GM21737 (cell line): ENCODE results near the gene EHBP1.
"Not testable (repeated sequence)": the region's sequence is repeated elsewhere in the genome, so short reads cannot be mapped to it uniquely, and the experiment has no call there.

Source experiments
- ATAC-seq: cut with Tn5 transposase; IDR thresholded peaks from one replicate; pipeline ENCODE4 v1.9.1; 2021; ENCODE audit warnings: mild to moderate bottlenecking, moderate library complexity; ENCODE audit not compliant: unreplicated experiment

Gene EHBP1

GRCh38 chr2:63003351-63003750 is 297.8 kb downstream of the EHBP1 start:
- ATAC-seq, result no peak

DNA sequence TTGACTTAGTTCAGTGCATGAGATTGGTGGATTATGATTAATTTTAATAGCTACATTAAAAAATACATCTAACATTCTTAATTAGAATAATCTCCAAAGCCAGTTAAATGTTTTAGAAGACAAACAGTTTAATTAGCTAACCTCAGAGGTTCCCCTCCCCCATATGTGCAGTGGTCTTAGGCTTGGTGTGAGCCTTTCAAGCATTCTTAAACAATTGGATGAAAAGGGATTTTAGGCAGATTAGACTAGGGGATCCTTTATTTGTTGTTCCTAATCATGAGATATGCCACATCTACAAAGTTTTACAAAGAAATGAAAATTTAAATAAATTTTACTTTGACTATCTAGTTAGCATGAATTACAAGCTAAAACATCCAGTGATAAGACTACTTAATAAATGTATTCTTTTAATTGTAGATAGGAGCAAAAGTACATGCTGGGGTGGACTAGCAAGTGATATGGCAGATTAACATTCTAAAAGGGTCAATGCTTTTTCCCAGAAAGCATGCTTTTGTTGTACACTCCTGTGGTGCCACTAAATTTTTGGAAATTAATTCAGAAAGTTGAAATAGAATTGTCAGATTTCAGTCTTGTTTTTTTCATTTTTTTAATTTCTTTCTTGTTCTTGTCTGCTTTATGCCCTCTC is 302.4 kb downstream of the EHBP1 start:
- no peak for ATAC-seq

- ATAC-seq, result no peak
Observed at GRCh38 chr2:63008838-63009237, 303.3 kb downstream of the EHBP1 start.

GRCh38 chr2:63009490-63009889 is 304.0 kb downstream of the EHBP1 start:
- no peak for ATAC-seq

DNA sequence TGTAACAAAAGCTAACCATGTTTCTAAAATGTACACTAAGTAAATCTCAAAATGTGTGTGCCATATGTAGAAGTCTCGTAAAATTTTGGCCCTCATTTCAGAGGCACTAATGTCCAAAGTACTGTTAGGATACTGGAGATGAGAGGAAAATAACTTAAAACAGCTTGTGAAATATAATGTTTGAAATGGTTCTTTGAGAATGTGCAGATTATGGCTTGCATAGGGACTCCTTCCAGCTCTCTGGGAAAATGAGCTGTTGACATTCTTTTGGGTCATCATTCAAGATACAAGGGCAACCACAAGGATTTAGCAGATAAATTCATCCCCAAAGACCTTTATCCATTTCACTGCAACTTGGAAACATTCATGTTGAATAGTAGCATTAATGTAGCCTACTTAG is 307.0 kb downstream of the EHBP1 start:
- no peak for ATAC-seq

DNA sequence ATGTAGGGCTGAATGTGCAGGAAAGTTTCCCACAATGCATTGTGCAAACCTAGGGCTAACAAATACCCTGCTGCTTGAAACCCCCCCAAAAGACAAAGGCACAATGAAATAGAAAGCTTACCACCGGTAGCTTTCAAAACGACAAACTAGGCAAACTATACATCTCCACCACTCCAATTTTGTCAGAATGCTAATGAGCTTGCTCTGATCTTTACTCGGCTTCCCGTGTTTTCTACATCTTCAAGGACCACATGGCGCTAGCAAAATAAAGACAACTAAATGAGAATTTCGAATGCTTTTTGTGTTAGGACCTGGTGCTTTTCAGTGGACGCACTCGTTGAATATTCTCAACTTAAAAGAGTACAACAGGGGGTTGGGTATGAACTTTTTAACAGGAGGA is 307.9 kb downstream of the EHBP1 start:
- ATAC-seq, result no peak

DNA sequence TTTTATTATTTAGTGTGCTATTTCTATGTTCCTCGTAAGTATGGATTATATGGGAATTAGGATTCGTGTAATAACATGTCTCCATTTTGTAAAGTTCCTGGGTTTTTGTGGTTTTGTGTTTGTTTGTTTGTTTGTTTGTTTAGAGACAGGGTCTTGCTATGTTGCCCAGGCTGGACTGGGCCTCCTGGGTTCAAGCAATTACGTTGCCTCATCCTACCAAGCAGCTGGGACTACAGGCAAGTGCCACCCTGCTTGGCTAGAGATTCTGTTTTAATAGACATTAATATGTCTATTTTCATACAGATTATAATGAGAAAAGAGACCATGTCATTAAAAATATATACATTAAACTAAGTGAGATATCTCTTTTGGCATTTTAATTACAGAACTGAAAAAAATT is 309.9 kb downstream of the EHBP1 start:
- no peak for ATAC-seq

GRCh38 chr2:63018439-63018838 is 312.9 kb downstream of the EHBP1 start:
- no peak for ATAC-seq

DNA sequence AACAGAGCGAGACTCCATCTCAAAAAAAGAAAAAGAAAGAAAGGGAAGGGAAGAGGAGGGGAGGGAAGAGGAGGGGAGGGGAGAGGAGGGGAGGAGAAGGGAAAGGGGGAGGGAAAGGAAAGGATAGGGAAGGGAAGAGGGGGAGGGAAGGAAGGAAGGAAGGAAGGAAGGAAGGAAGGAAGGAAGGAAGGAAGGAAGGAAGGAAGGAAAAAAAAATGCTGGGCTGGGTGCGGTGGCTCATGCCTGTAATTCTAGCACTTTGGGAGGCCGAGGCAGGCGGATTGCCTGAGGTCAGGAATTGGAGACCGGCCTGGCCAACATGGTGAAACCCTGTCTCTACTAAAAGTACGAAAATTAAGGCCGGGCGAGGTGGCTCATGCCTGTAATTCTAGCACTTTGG is 314.2 kb downstream of the EHBP1 start:
- ATAC-seq, result not testable (repeated sequence)

DNA sequence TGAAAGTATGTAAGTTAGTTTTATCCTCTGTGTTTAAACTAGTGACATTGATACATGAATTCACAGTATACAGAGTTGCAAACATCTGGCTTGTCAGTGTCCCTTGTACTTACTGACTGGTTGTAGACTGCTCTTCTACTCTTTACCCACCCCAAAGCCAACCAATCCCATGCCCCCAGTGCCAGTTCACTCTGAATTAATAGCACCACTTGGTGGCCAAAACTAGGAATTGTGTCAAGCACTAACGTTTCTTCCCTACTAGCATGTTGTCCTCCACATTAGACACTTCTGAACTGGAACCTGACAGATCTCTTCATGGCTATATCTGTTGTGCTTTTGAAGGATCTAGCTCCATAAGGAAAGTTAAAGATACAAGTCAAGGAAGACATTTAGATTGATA is 317.9 kb downstream of the EHBP1 start:
- ATAC-seq, result no peak

DNA sequence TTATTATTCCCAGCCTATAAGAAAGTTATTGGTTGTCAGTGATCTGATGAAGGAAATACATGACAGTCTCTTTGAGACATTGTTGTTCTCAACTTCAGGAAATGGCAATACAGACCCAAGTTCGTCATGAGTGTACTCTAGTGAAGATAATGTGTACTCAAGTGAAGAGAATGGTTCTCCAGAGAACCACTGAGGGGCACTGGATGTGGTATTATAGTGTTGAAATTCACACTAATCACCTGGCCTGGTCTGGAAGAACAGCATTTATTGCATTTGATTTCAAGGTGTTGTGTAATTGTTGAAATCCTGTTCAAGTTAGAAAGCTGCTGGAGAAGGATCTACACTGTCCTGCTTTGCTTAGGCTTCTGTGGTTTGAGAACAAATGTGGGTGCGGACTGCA is 321.7 kb downstream of the EHBP1 start:
- ATAC-seq, result no peak

- no peak for ATAC-seq
Observed at GRCh38 chr2:63029058-63029457, 323.5 kb downstream of the EHBP1 start.

DNA sequence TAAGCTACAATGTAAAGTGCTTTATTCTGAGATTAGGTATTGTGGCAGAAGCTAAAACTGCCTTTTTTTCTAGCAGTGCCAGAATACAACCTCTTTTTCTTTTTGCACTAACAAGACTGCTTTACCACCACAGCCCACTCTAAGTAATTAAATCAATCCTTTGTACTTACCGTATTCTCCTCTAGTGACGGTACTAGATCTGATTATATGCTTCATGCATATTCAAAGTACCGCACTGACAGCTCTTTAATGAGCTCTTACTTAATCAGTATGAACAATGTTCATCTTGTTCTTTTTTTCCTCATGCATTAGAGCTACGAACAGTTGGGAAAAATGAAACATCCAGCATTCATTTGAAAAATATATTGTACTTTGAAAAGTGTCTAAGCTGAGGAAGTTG is 329.0 kb downstream of the EHBP1 start:
- ATAC-seq, result no peak

DNA sequence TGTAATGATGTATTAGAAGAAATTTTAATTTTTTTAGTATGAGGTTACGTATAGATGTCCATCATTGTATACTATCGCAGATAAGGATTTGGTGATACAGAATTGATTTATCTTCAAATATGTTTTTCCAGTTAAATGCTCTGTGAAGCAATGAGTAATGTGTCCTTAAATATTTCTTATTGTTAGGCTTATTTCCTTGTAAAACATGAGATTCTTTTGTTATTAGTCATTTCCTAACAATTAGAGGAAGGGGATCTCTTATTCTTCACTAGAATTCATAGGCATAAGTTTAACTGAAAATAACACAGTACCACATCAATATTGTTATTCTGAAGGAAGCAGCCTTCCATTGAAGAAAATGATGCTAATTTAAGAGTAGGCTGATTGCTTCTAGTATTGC is 329.7 kb downstream of the EHBP1 start:
- ATAC-seq, result no peak

DNA sequence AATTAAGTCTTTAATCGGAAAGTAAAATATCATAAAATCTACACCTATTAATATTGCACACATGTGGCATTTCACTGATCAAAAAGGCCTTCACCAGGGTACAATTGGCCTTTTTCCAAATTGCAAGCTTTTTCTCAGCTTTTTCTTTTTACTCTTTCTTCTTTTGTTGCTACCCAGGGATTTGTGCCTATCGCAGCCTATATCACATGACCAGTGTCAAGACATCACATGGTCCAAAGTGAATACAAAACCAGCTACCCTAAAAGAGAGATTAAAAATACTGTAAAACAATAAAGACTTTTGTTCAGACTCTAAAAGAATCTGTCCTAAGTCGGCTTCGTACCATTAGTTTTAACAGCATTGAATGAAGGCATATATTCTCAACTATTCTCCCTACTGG is 330.1 kb downstream of the EHBP1 start:
- no peak for ATAC-seq

- no peak for ATAC-seq
Observed at GRCh38 chr2:63038034-63038433, 332.5 kb downstream of the EHBP1 start.

DNA sequence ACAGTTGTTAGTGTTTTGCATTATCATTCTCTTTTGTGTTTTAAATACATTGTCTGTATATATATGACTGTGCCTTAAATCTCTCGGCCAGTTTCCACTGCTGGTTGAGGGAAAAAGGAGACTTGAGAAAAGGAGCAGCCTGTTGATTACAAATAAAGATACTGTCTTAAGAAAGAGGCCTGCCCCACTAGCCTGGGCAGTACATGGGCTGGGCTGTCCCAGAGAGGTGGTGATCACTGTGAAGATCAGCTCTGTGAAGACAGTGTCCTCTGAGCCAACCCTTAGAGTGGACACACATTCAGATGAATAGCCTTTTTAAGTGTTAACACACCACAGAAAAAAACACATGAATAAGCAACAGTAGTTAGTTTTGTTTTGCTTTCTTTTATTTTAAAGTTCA is 335.1 kb downstream of the EHBP1 start:
- no peak for ATAC-seq

DNA sequence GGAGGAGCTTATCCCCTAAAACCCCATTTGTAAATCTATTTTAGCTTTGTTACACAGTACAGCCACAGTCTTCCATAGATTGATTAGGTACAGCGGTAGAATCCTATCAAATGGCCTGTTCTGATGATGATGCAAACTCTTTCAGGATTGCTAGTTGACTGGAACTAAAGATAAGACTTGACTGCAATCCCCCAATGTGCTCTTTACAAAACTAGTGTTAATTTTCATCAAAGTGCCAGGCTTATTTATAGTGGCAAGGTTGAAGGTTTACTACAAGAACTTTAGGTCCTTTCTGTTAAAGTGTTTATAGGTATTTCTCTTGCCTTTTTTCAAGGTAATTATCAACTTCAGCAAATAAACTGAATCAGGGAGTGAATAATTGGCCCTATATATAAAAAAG is 336.1 kb downstream of the EHBP1 start:
- ATAC-seq, result no peak

- ATAC-seq, result no peak
Observed at GRCh38 chr2:63044362-63045327, 339.1 kb downstream of the EHBP1 start.

DNA sequence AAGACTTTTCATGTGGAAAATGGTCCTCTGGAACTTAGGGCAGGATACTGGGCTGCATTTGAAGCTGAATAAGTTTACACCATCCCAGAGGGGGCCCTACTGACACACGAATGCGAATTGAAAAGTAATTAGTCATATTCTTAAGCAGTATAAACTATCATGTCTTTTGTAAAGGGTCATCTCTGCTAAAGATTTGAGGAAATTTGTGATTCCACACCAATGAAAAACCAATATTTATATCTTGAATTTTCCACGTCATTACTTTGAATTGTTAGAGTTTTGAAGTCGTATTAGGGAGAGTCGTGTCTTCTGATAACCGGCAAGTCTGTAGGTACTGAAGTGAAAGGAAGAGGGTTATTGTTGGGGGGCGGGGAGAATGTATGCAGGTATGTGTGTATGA is 341.0 kb downstream of the EHBP1 start:
- no peak for ATAC-seq

DNA sequence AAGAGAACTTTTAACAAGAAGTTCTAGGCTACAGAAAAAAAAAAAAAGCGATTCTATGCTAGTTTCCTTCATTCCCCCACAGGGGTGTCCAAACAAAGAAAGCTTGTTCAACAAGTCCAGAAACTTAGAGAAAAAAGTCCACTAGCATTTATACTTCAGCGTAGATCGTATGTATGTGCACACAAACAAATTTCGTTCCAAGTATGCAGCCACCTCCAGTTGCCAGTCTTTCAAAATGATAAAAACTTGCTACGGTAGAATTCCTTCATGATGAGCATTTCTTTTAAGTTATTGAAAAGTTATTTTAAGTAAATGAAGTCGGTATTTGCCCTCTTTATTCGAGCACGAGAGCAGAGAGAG is 341.4 kb downstream of the EHBP1 start:
- ATAC-seq, result no peak
